ENCODE measurements around the gene MAP3K7CL.
"Not testable (repeated sequence)": the region's sequence is repeated elsewhere in the genome, so short reads cannot be mapped to it uniquely, and the experiment has no call there.

MAP3K7CL gene

GRCh38 chr21:29166323-29166722, 35.9 kb downstream of the MAP3K7CL start:
- no peak for TF ChIP-seq CTCF (conservative IDR thresholded peaks at IDR 0.05; ENCODE audit: low read length)
- H3K4me3 ChIP-seq (ENCODE audit: low read length): no peak overlapping the region
- DNase-seq (ENCODE audit: low read depth): no peak

GRCh38 chr21:29166853-29167252, 36.4 kb downstream of the MAP3K7CL start:
- H3K4me3 ChIP-seq (ENCODE audit: low read length): no peak overlapping the region
- TF ChIP-seq CTCF (conservative IDR thresholded peaks at IDR 0.05; ENCODE audit: low read length): no peak
- DNase-seq (ENCODE audit: low read depth): no peak

- H3K4me3 ChIP-seq (ENCODE audit: low read length); DNase-seq (ENCODE audit: low read depth): not testable (repeated sequence)
Observed at GRCh38 chr21:29167481-29167880, 37.0 kb downstream of the MAP3K7CL start.

GRCh38 chr21:29168891-29169315, 38.5 kb downstream of the MAP3K7CL start:
- DNase-seq (ENCODE audit: low read depth): no peak

GRCh38 chr21:29170944-29171343, 40.5 kb downstream of the MAP3K7CL start:
- H3K4me3 ChIP-seq (ENCODE audit: low read length): no peak overlapping the region
- DNase-seq (ENCODE audit: low read depth): no peak
- TF ChIP-seq CTCF (conservative IDR thresholded peaks at IDR 0.05; ENCODE audit: low read length): no peak

More at GRCh38 chr21:29168891-29169315, 38.5 kb downstream of the MAP3K7CL start:
- no peak for TF ChIP-seq CTCF (conservative IDR thresholded peaks at IDR 0.05; ENCODE audit: low read length)
- H3K4me3 ChIP-seq (ENCODE audit: low read length): no peak overlapping the region

- TF ChIP-seq CTCF (conservative IDR thresholded peaks at IDR 0.05; ENCODE audit: low read length): no peak
- H3K4me3 ChIP-seq (ENCODE audit: low read length): no peak overlapping the region
Observed at GRCh38 chr21:29172282-29172681, 41.8 kb downstream of the MAP3K7CL start.

GRCh38 chr21:29174607-29175013, 44.2 kb downstream of the MAP3K7CL start:
- no peak for TF ChIP-seq CTCF (conservative IDR thresholded peaks at IDR 0.05; ENCODE audit: low read length)
- no peak overlapping the region for H3K4me3 ChIP-seq (ENCODE audit: low read length)
- DNase-seq (ENCODE audit: low read depth): no peak

More at GRCh38 chr21:29172282-29172681, 41.8 kb downstream of the MAP3K7CL start:
- DNase-seq (ENCODE audit: low read depth): no peak
